GM19372 (cell line): Measurements from ENCODE around the gene RUFY3.
"Not testable (repeated sequence)": the region's sequence is repeated elsewhere in the genome, so short reads cannot be mapped to it uniquely, and the experiment has no call there.

ENCODE experiments used
- ATAC-seq: cut with Tn5 transposase; IDR thresholded peaks from one replicate; pipeline ENCODE4 v1.9.1; 2021; ENCODE audit warnings: mild to moderate bottlenecking, low read depth, moderate library complexity; ENCODE audit not compliant: unreplicated experiment

Gene RUFY3

GRCh38 chr4:70721747-70722146, at the start of gene RUFY3:
TSS of gene RUFY3 (plus strand) at chr4:70721964. CDS start at chr4:70722574, 610 bp downstream.
- no peak for ATAC-seq

GRCh38 chr4:70674191-70674590, 47.6 kb upstream of the RUFY3 start:
- ATAC-seq: no peak

- ATAC-seq: no peak
Observed at GRCh38 chr4:70674731-70675130, 47.0 kb upstream of the RUFY3 start.

- ATAC-seq: no peak
Observed at GRCh38 chr4:70676554-70677090, 45.1 kb upstream of the RUFY3 start.

GRCh38 chr4:70678383-70678999, 43.3 kb upstream of the RUFY3 start:
- ATAC-seq: peak; percentile 82

DNA sequence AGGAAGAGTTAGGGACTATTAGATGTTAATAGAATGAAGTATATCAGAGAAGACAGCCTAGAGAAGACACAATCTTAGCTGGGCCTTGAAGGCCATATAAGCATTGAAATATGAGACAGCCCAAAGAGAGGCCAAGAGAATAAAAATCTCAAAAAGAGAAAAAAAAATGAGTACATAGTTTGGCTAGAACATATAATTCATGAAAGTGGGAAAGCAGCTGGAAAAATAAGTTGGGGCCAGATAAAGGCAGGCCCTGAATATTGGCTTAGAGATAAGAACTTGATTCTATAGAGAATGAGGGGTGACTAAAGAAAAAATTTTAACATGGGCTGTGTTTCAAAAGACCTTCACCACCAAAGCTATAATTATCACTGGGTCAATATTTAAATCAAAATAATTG, 40.8 kb upstream of the RUFY3 start:
- ATAC-seq: no peak

DNA sequence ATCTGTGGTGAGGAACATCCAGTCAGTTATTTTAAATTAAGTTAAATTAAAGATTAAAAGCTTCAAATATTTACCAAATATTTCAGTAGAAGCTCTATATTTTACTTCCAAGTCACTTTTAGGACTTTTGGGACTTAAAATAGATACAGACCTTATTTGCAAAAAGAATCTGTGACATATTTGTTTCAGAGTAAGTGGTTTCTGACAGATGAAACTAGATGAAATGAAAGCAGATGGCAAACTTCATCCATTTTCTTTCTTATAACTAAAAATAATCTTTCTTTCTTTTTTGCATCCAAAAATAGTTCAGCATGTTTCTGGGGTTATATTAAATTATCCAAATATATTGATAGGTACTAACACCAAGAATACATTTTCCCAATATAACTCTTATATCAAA, 40.1 kb upstream of the RUFY3 start:
- ATAC-seq: peak; percentile 36

GRCh38 chr4:70682142-70682541, 39.6 kb upstream of the RUFY3 start:
- ATAC-seq: not testable (repeated sequence)

- ATAC-seq: no peak
Observed at GRCh38 chr4:70687392-70687791, 34.4 kb upstream of the RUFY3 start.

DNA sequence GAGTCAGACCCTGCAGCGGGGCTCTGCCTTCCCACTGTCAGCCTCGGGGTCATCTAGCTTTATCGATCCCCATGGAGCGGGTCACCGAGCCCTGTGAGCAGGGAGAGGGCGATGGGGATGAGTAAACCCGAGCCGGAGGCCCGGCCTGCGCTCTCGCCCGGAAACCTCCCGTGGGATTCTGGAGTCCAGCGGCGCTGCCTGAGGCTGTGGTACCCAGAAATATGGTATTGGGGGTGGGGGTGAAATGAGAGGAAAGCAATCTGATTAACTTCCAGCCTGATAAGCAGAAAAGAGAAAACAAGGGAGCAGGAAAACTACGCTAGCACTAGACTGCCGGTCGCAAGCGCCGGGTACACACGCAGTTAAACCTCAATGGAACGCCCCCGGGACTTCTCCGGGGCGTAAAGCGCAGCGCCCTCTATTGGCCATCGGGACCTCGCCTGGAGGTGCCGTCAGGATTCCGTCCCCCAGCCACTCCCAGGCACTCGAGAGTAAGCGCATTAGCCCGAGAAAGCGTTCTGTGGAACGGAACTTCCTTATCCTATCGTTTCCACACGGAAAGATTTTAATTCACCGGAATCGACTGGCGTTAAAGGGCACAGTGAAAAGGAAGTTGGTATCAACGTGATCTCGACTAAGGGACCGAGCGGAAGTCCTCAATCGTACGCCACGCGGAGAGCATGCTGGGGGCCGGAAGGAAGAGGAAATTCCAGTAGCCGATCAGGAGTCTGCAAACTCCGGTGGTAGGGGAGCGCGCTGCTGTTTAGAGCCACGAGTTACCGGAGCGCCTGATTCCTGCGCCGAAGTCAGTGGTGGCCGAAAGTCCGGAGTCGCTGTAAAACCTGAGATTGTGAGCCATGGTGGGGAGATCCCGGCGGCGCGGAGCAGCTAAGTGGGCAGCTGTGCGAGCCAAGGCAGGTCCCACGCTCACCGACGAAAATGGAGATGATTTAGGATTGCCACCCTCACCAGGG, 33.7 kb upstream of the RUFY3 start, which contains the start of gene UTP3:
UTP3 (plus strand) TSS at position 712 of the 974 bp plus-strand sequence; CDS start at position 858, 146 bp downstream.
- ATAC-seq: peak; percentile 91

GRCh38 chr4:70688795-70689231, 33.0 kb upstream of the RUFY3 start:
- no peak for ATAC-seq

- no peak for ATAC-seq
Observed at GRCh38 chr4:70691661-70692060, 30.1 kb upstream of the RUFY3 start.

DNA sequence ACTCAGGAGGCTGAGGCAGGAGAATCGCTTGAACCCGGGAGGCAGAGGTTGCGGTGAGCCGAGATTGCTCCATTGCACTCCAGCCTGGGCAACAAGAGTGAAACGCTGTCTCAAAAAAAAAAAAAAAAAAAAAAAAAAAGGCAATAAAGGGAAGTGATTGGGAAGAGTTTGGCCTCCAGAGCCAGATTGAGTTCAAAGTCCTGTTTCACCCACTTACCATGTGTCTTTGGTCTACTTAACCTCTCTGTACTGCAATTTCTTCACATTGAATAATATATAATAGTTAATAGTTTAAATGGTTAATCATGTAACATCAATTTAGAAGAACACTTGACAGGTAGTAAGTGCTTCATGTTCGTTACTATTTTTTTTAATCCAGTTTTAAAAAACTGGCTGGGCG, 27.1 kb upstream of the RUFY3 start:
- not testable (repeated sequence) for ATAC-seq

- ATAC-seq: not testable (repeated sequence)
Observed at GRCh38 chr4:70698435-70698834, 23.3 kb upstream of the RUFY3 start.

DNA sequence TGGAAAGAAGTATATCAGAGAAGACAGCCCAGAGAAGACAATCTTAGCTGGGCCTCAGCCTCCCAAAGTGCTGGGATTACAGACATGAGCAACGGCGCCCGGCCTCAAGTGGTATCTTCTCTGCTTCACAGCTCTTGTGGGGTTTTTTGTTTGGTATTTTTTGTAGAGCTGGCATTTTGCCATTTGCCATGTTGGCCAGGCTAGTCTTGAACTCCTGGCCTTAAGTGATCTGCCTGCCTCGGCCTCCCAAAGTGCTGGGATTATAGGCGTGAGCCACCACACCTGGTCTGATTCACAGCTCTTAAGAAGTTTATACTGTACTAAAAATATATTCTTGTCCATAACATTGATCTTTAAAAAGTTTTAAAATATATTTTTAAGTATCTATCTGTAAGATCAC, 21.1 kb upstream of the RUFY3 start:
- no peak for ATAC-seq

GRCh38 chr4:70701271-70701670, 20.5 kb upstream of the RUFY3 start:
- no peak for ATAC-seq

GRCh38 chr4:70702592-70702991, 19.2 kb upstream of the RUFY3 start:
- not testable (repeated sequence) for ATAC-seq

GRCh38 chr4:70703619-70704214, 18.0 kb upstream of the RUFY3 start:
- ATAC-seq: no peak

- ATAC-seq: peak; percentile 58
Observed at GRCh38 chr4:70704215-70704930, 17.4 kb upstream of the RUFY3 start.

GRCh38 chr4:70704931-70705182, 16.9 kb upstream of the RUFY3 start:
- peak; percentile 39 for ATAC-seq
